ENCODE data around the gene SH2D1B. TPM values are rescaled to one million over a fixed set of nuclear protein-coding genes. Genes with fewer than 3 reads are reported as not detected.

The SH2D1B gene
- total RNA-seq, 3 donors from 2014 or later (not counting 1 experiment from before 2014, with no cell fraction given): 133 to 250 (median 143) TPM

GRCh38 chr1:162397039-162397448 lies 14.9 kb downstream of the SH2D1B start:
- Histone ChIP-seq H3K27ac (ENCODE audit: low read length) (no peak overlapping the region), H3K9me3 (ENCODE audit: control insufficient read depth, insufficient read depth, low read length) (no peaks in the 10 kb centered on the region), H3K4me3 (ENCODE audit: low read length) (no peak overlapping the region), H3K27me3 (ENCODE audit: control insufficient read depth, insufficient read depth, low read length) (no peaks in the 10 kb centered on the region), H3K4me1 (ENCODE audit: control insufficient read depth, insufficient read depth, low read length) (peaks cover 33% of the 10 kb centered on the region), H3K36me3 (ENCODE audit: control insufficient read depth, insufficient read depth, low read length) (peaks cover 64% of the 10 kb centered on the region)
- DNase-seq: no peak
- 80% methylated on average over 3 of the region's 3 CpGs for WGBS (ENCODE audit: insufficient coverage)
- Mint-ChIP-seq H3K27me3 (ENCODE audit: low read depth in 2 of 2) (no peaks in the 10 kb centered on the region), H3K4me1 (peaks cover 55 to 60% of the 10 kb centered on the region in 2 donors), H3K4me3 (peak overlapping the region; percentile 18), H3K27ac (peak overlapping the region; percentile 92 to 94), H3K36me3 (peaks cover 34% of the 10 kb centered on the region), H3K9me3 (no peaks in the 10 kb centered on the region)
- no peak for TF ChIP-seq CTCF (IDR thresholded peaks at IDR 0.05)
- intact Hi-C loops (cut with micrococcal nuclease): loop anchor here (10.0 kb wide), 1 partner anchor 602 kb away; no protein-coding TSS in a partner anchor
- no peak for ATAC-seq

- intact Hi-C loops (cut with micrococcal nuclease): loop anchor here (10.0 kb wide), 1 partner anchor 602 kb away; no protein-coding TSS in a partner anchor
- no peak overlapping the region for H3K4me3 ChIP-seq (ENCODE audit: low read length)
- peaks cover 31% of the 10 kb centered on the region for H3K4me1 ChIP-seq (ENCODE audit: control insufficient read depth, insufficient read depth, low read length)
- Mint-ChIP-seq H3K27me3 (ENCODE audit: low read depth in 2 of 2) (no peaks in the 10 kb centered on the region), H3K4me1 (peaks cover 59 to 67% of the 10 kb centered on the region in 2 donors), H3K36me3 (peaks cover 34% of the 10 kb centered on the region), H3K4me3 (no peak overlapping the region), H3K9me3 (no peaks in the 10 kb centered on the region), H3K27ac (peak overlapping the region; percentile 92 to 94)
- 64% methylated on average over 3 of the region's 3 CpGs for WGBS (ENCODE audit: insufficient coverage)
- no peak for TF ChIP-seq CTCF (IDR thresholded peaks at IDR 0.05)
- H3K9me3 ChIP-seq (ENCODE audit: control insufficient read depth, insufficient read depth, low read length): no peaks in the 10 kb centered on the region
- no peak for ATAC-seq
- H3K27ac ChIP-seq (ENCODE audit: low read length): no peak overlapping the region
- H3K27me3 ChIP-seq (ENCODE audit: control insufficient read depth, insufficient read depth, low read length): no peaks in the 10 kb centered on the region
- DNase-seq: no peak
- peaks cover 58% of the 10 kb centered on the region for H3K36me3 ChIP-seq (ENCODE audit: control insufficient read depth, insufficient read depth, low read length)
Measured at GRCh38 chr1:162396201-162396906, 15.6 kb downstream of the SH2D1B start.

- DNase-seq: peak in 1 of 2 donors; percentile 45
Measured at GRCh38 chr1:162391790-162392563, 20.0 kb downstream of the SH2D1B start.

More at GRCh38 chr1:162391790-162392563, 20.0 kb downstream of the SH2D1B start:
- Mint-ChIP-seq H3K4me1 (peaks cover 60 to 67% of the 10 kb centered on the region in 2 donors), H3K4me3 (no peak overlapping the region), H3K9me3 (no peaks in the 10 kb centered on the region), H3K36me3 (peaks cover 19% of the 10 kb centered on the region), H3K27me3 (ENCODE audit: low read depth in 2 of 2) (no peaks in the 10 kb centered on the region), H3K27ac (peak overlapping the region; percentile 83 to 89)
- TF ChIP-seq CTCF (IDR thresholded peaks at IDR 0.05): peak; percentile 73
- peaks cover 29% of the 10 kb centered on the region for H3K36me3 ChIP-seq (ENCODE audit: control insufficient read depth, insufficient read depth, low read length)
- 67% methylated on average over 4 of the region's 4 CpGs for WGBS (ENCODE audit: insufficient coverage)
- H3K27me3 ChIP-seq (ENCODE audit: control insufficient read depth, insufficient read depth, low read length): no peaks in the 10 kb centered on the region
- H3K4me1 ChIP-seq (ENCODE audit: control insufficient read depth, insufficient read depth, low read length): peaks cover 30% of the 10 kb centered on the region
- peak in 2 of 3 donors; percentile 62 to 77 for ATAC-seq
- no peak overlapping the region for H3K4me3 ChIP-seq (ENCODE audit: low read length)
- no peaks in the 10 kb centered on the region for H3K9me3 ChIP-seq (ENCODE audit: control insufficient read depth, insufficient read depth, low read length)
- H3K27ac ChIP-seq (ENCODE audit: low read length): no peak overlapping the region
- intact Hi-C loops (cut with micrococcal nuclease): loop anchor here (1.0 to 10.0 kb wide), 2 partner anchors 336 to 597 kb away; no protein-coding TSS in a partner anchor
